Measurements from ENCODE around the gene C20orf96. TPM values are rescaled to one million over a fixed set of nuclear protein-coding genes. Genes with fewer than 3 reads are reported as not detected.
"Not testable (repeated sequence)": the region's sequence is repeated elsewhere in the genome, so short reads cannot be mapped to it uniquely, and the experiment has no call there.

C20orf96 gene
- polyA plus RNA-seq, 3 donors = 36.9 to 45.0 (median 41.6) TPM

- peak in 9 of 11 donors; percentile 74 to 86 (median 80) for DNase-seq (ENCODE audit: extremely low read depth in 1 of 11, low read depth in 9 of 11, low spot score in 4 of 11)
Measured at GRCh38 chr20:266596-267562, 23.7 kb downstream of the C20orf96 start.

- DNase-seq (ENCODE audit: extremely low read depth in 1 of 11, low read depth in 9 of 11, low spot score in 4 of 11) = no peak
Measured at GRCh38 chr20:263701-264100, 26.8 kb downstream of the C20orf96 start.

GRCh38 chr20:259981-260380 is 30.6 kb downstream of the C20orf96 start:
- no peak for DNase-seq (ENCODE audit: extremely low read depth in 1 of 11, low read depth in 9 of 11, low spot score in 4 of 11)

GRCh38 chr20:258963-259362 is 31.6 kb downstream of the C20orf96 start:
- DNase-seq (ENCODE audit: extremely low read depth in 1 of 11, low read depth in 9 of 11, low spot score in 4 of 11) = no peak

GRCh38 chr20:258269-258858 is 32.2 kb downstream of the C20orf96 start:
- DNase-seq (ENCODE audit: extremely low read depth in 1 of 11, low read depth in 9 of 11, low spot score in 4 of 11) = no peak

GRCh38 chr20:257419-257818 is 33.1 kb downstream of the C20orf96 start, which contains the start of gene DEFB132:
DEFB132 (plus strand) TSS chr20:257724; CDS start chr20:257779, 55 bp downstream.
- no peak for DNase-seq (ENCODE audit: extremely low read depth in 1 of 11, low read depth in 9 of 11, low spot score in 4 of 11)

- DNase-seq (ENCODE audit: extremely low read depth in 1 of 11, low read depth in 9 of 11, low spot score in 4 of 11) = not testable (repeated sequence)
Measured at GRCh38 chr20:253447-253846, 37.1 kb downstream of the C20orf96 start.

GRCh38 chr20:252801-253200 is 37.7 kb downstream of the C20orf96 start:
- DNase-seq (ENCODE audit: extremely low read depth in 1 of 11, low read depth in 9 of 11, low spot score in 4 of 11) = no peak

GRCh38 chr20:251354-251753 is 39.2 kb downstream of the C20orf96 start:
- DNase-seq (ENCODE audit: extremely low read depth in 1 of 11, low read depth in 9 of 11, low spot score in 4 of 11) = no peak

GRCh38 chr20:242905-243304 is 47.6 kb downstream of the C20orf96 start:
- DNase-seq (ENCODE audit: extremely low read depth in 1 of 11, low read depth in 9 of 11, low spot score in 4 of 11) = no peak

- no peak for DNase-seq (ENCODE audit: extremely low read depth in 1 of 11, low read depth in 9 of 11, low spot score in 4 of 11)
Measured at GRCh38 chr20:237929-238328, 52.6 kb downstream of the C20orf96 start.

GRCh38 chr20:237489-237888 is 53.1 kb downstream of the C20orf96 start:
- no peak for DNase-seq (ENCODE audit: extremely low read depth in 1 of 11, low read depth in 9 of 11, low spot score in 4 of 11)

GRCh38 chr20:235891-236290 is 54.7 kb downstream of the C20orf96 start:
- DNase-seq (ENCODE audit: extremely low read depth in 1 of 11, low read depth in 9 of 11, low spot score in 4 of 11) = peak in 2 of 11 donors; percentile 3 to 12

GRCh38 chr20:227439-228105 is 63.0 kb downstream of the C20orf96 start:
- DNase-seq (ENCODE audit: extremely low read depth in 1 of 11, low read depth in 9 of 11, low spot score in 4 of 11) = no peak

- DNase-seq (ENCODE audit: extremely low read depth in 1 of 11, low read depth in 9 of 11, low spot score in 4 of 11) = no peak
Measured at GRCh38 chr20:226958-227357, 63.6 kb downstream of the C20orf96 start, which contains the start of gene DEFB129. DEFB129 (plus strand) TSS chr20:227258; CDS start chr20:227289, 31 bp downstream.

GRCh38 chr20:225879-226278 is 64.7 kb downstream of the C20orf96 start:
- not testable (repeated sequence) for DNase-seq (ENCODE audit: extremely low read depth in 1 of 11, low read depth in 9 of 11, low spot score in 4 of 11)

- no peak for DNase-seq (ENCODE audit: extremely low read depth in 1 of 11, low read depth in 9 of 11, low spot score in 4 of 11)
Measured at GRCh38 chr20:221258-221830, 69.2 kb downstream of the C20orf96 start.

Data from renal cortex interstitium (tissue), 11 donors.